Left ventricle myocardium superior (tissue), 1 donor: ENCODE measurements around the gene DGKA. TPM values are rescaled to one million over a fixed set of nuclear protein-coding genes. Genes with fewer than 3 reads are reported as not detected.
A peak's percentile ranks its signal among the peaks of the same experiment; 100 is the strongest.

Experiments
- ATAC-seq: fragments of 200-7000 bp; cut with Tn5 transposase; one replicate; pipeline ENCODE4 v1.9.1; 2020; ENCODE audit warnings: mild to moderate bottlenecking, moderate library complexity
- DNase-seq: peaks from one replicate; pipeline ENCODE4 v3.0.0-alpha.2; 2020
- intact Hi-C: fragments of 100-400 bp; cut with micrococcal nuclease; formaldehyde crosslinking; loops from one replicate; pipeline ENCODE4 v1.11.0; 2022
- total RNA-seq: library from RNA; stranded (reverse); fragmentation: NEBNext Ultra II Directional; extraction: Animal tissue kit (Norgen Biotek cat#: 25700); gene quantifications from one replicate; pipeline ENCODE4 v1.2.1, GENCODE V29; 2021
- donor health status: DM: no; HTN: yes; CAD: no; lungs with severe emphysema.

DGKA gene
- total RNA-seq, 1 donor from 2014 or later = 6.9 TPM

GRCh38 chr12:55927588-55928502 is 3.1 kb upstream of the DGKA start, which contains the start of gene PYM1:
Gene PYM1 (minus strand): TSS chr12:55927894. CDS start chr12:55927761, 133 bp downstream.
- peak; percentile 74 for ATAC-seq
- peak; percentile 82 for DNase-seq
- intact Hi-C loops = loop anchor here (10.0 kb wide), 1 partner anchor 103 kb away; the partner anchor contains the start of gene DNAJC14

GRCh38 chr12:55929306-55929791 is 1.6 kb upstream of the DGKA start:
- DNase-seq (peak; percentile 49), ATAC-seq (no peak)
- intact Hi-C loops = loop anchor here (10.0 kb wide), 1 partner anchor 105 kb away; the partner anchor contains the start of gene DNAJC14

GRCh38 chr12:55931317-55931779 is 386 bp downstream of the DGKA start:
- ATAC-seq (no peak), DNase-seq (peak; percentile 40)
- intact Hi-C loops = no loop called here

GRCh38 chr12:55931780-55932550 is 1.0 kb downstream of the DGKA start:
- peak; percentile 82 for DNase-seq
- intact Hi-C loops = no loop called here
- ATAC-seq = peak; percentile 57

- no peak for DNase-seq
- ATAC-seq = no peak
- intact Hi-C loops = no loop called here
Observed at GRCh38 chr12:55932551-55932910, 1.6 kb downstream of the DGKA start.

- DNase-seq (no peak), ATAC-seq (no peak)
- intact Hi-C loops = no loop called here
Observed at GRCh38 chr12:55933169-55933798, 2.3 kb downstream of the DGKA start.

GRCh38 chr12:55933799-55934742 is 3.1 kb downstream of the DGKA start:
- ATAC-seq (no peak), DNase-seq (no peak)
- intact Hi-C loops = no loop called here

GRCh38 chr12:55934773-55935172 is 3.8 kb downstream of the DGKA start:
- DNase-seq (no peak), ATAC-seq (no peak)
- intact Hi-C loops = loop anchor here (5.0 kb wide), 1 partner anchor 192 kb away; the partner anchor contains the start of gene GDF11

- DNase-seq (peak; percentile 62), ATAC-seq (peak; percentile 21)
- intact Hi-C loops = loop anchor here (5.0 kb wide), 1 partner anchor 193 kb away; the partner anchor contains the start of gene GDF11
Observed at GRCh38 chr12:55935738-55936151, 4.8 kb downstream of the DGKA start.

- no peak for DNase-seq
- ATAC-seq = no peak
- intact Hi-C loops = loop anchor here (5.0 kb wide), 1 partner anchor 196 kb away; the partner anchor contains the start of gene GDF11
Observed at GRCh38 chr12:55937981-55938380, 7.0 kb downstream of the DGKA start.

- ATAC-seq (no peak), DNase-seq (no peak)
- intact Hi-C loops = loop anchor here (5.0 kb wide), 1 partner anchor 197 kb away; the partner anchor contains the start of gene GDF11
Observed at GRCh38 chr12:55938826-55939501, 8.0 kb downstream of the DGKA start.

- intact Hi-C loops = no loop called here
- ATAC-seq = peak; percentile 96
- peak; percentile 84 for DNase-seq
Observed at GRCh38 chr12:55940065-55940732, 9.2 kb downstream of the DGKA start.

GRCh38 chr12:55942055-55942454 is 11.1 kb downstream of the DGKA start:
- intact Hi-C loops = no loop called here
- ATAC-seq = no peak
- DNase-seq = no peak

- DNase-seq (no peak), ATAC-seq (no peak)
- intact Hi-C loops = no loop called here
Observed at GRCh38 chr12:55942577-55943136, 11.7 kb downstream of the DGKA start.

- intact Hi-C loops = no loop called here
- no peak for DNase-seq
- ATAC-seq = no peak
Observed at GRCh38 chr12:55946553-55946952, 15.6 kb downstream of the DGKA start.

GRCh38 chr12:55955344-55955743 is 24.4 kb downstream of the DGKA start:
- intact Hi-C loops = no loop called here
- ATAC-seq (peak; percentile 51), DNase-seq (no peak)
